IMR-90 (cell line): ENCODE data around the gene MARCHF3. TPM values are rescaled to one million over a fixed set of nuclear protein-coding genes. Genes with fewer than 3 reads are reported as not detected.

Source experiments
- ATAC-seq: fragments of 200-7000 bp; cut with Tn5 transposase; 2 replicates; pipeline ENCODE4 v1.9.1; 2020; ENCODE audit warnings: low read depth, mild to moderate bottlenecking, moderate library complexity
- Bru-seq: library from RNA; stranded (reverse); fragments of 400-500 nt; gene quantifications from one replicate; lab custom pipeline; 2021; lab: Mats Ljungman, UMichigan
- BruChase-seq, 2 experiments: library from RNA; stranded (reverse); fragments of 400-500 nt; gene quantifications; one replicate each; lab custom pipeline; 2021; lab: Mats Ljungman, UMichigan
- BruUV-seq: library from RNA; stranded (reverse); fragments of 400-500 nt; replicated peaks from 2 replicates; lab custom pipeline; 2021; lab: Mats Ljungman, UMichigan
- CTCF ChIA-PET: fragments of 300-600 bp; formaldehyde crosslinking; extraction: SDS; loops from one replicate; lab custom pipeline; 2021; ENCODE audit warnings: antibody characterized with exemption; lab: Yijun Ruan, JAX
- POLR2A ChIA-PET: fragments of 300-600 bp; sonication (Branson Sonifier 250); formaldehyde crosslinking; loops from one replicate; lab custom pipeline; 2022; ENCODE audit warnings: antibody characterized with exemption; ENCODE audit not compliant: unreplicated experiment; lab: Charles Lee
- DNase-seq: peaks from one replicate; pipeline ENCODE4 v3.0.0; 2013
- H2AFZ ChIP-seq: replicated peaks from 2 replicates; pipeline ENCODE3; 2013; ENCODE audit warnings: low read length, mild to moderate bottlenecking; ENCODE audit not compliant: poor library complexity
- H2AK5ac ChIP-seq: 2 replicates; pipeline ENCODE4 v1.6.1; 2013; ENCODE audit warnings: low read depth, low read length, inconsistent platforms
- H2AK9ac ChIP-seq: replicated peaks from 2 replicates; pipeline ENCODE3; 2013; ENCODE audit warnings: mild to moderate bottlenecking, low read depth, low read length, moderate library complexity; ENCODE audit not compliant: poor library complexity
- H2BK120ac ChIP-seq: 2 replicates; pipeline ENCODE4 v1.6.1; 2013; ENCODE audit warnings: low read depth, low read length, inconsistent platforms
- H2BK15ac ChIP-seq: 3 replicates; pipeline ENCODE4 v1.6.1; 2013; ENCODE audit warnings: low read depth, low read length, inconsistent platforms
- H2BK20ac ChIP-seq: 2 replicates; pipeline ENCODE4 v1.6.1; 2013; ENCODE audit warnings: low read depth, mild to moderate bottlenecking, inconsistent platforms, low read length, moderate library complexity
- H2BK5ac ChIP-seq: 2 replicates; pipeline ENCODE4 v1.6.1; 2013; ENCODE audit warnings: mild to moderate bottlenecking, low read depth, low read length, inconsistent platforms; ENCODE audit not compliant: poor library complexity, severe bottlenecking
- H3K14ac ChIP-seq: replicated peaks from 2 replicates; pipeline ENCODE4 v1.6.1; 2013; ENCODE audit warnings: low read depth, low read length, inconsistent platforms
- H3K18ac ChIP-seq: 2 replicates; pipeline ENCODE4 v1.6.1; 2013; ENCODE audit warnings: low read depth, low read length, control low read depth
- H3K23ac ChIP-seq: 2 replicates; pipeline ENCODE4 v1.6.1; 2013; ENCODE audit warnings: low read depth, low read length, inconsistent platforms
- H3K27ac ChIP-seq: 2 replicates; pipeline ENCODE4 v1.5.1; 2013; ENCODE audit warnings: mild to moderate bottlenecking, control low read depth, low read length; ENCODE audit not compliant: insufficient read depth
- H3K27me3 ChIP-seq: 2 replicates; pipeline ENCODE4 v1.6.1; 2013; ENCODE audit warnings: low read length; ENCODE audit not compliant: control insufficient read depth, insufficient read depth
- H3K36me3 ChIP-seq: 2 replicates; pipeline ENCODE4 v1.6.1; 2013; ENCODE audit warnings: low read length, mixed read lengths; ENCODE audit not compliant: control insufficient read depth, insufficient read depth
- H3K4ac ChIP-seq: 2 replicates; pipeline ENCODE4 v1.6.1; 2013; ENCODE audit warnings: low read depth, low read length, inconsistent platforms
- H3K4me1 ChIP-seq: 2 replicates; pipeline ENCODE4 v1.6.1; 2013; ENCODE audit warnings: low read length, mixed read lengths; ENCODE audit not compliant: control insufficient read depth, insufficient read depth
- H3K4me2 ChIP-seq: 2 replicates; pipeline ENCODE4 v1.6.1; 2013; ENCODE audit warnings: low read depth, mild to moderate bottlenecking, control low read depth, low read length, moderate library complexity
- H3K4me3 ChIP-seq: 2 replicates; pipeline ENCODE4 v1.5.1; 2013; ENCODE audit warnings: low read depth, mild to moderate bottlenecking, control low read depth, low read length, moderate library complexity; ENCODE audit not compliant: insufficient read depth
- H3K56ac ChIP-seq: 2 replicates; pipeline ENCODE4 v1.6.1; 2013; ENCODE audit warnings: low read length, inconsistent platforms; ENCODE audit not compliant: insufficient read depth; ENCODE audit errors: extremely low read depth
- H3K79me1 ChIP-seq, 2 experiments: 2 replicates each; pipeline ENCODE4 v1.6.1; 2013; ENCODE audit warnings: low read length in 2 of 2, inconsistent platforms in 1 of 2, low read depth in 1 of 2
- H3K9ac ChIP-seq: 2 replicates; pipeline ENCODE4 v1.6.1; 2013; ENCODE audit warnings: low read depth, low read length, control low read depth
- H3K9me1 ChIP-seq: 2 replicates; pipeline ENCODE4 v1.6.1; 2013; ENCODE audit warnings: low read length, inconsistent platforms; ENCODE audit not compliant: insufficient read depth
- H3K9me3 ChIP-seq: 2 replicates; pipeline ENCODE4 v1.6.1; 2013; ENCODE audit warnings: low read length; ENCODE audit not compliant: control insufficient read depth, insufficient read depth
- H4K20me1 ChIP-seq: 2 replicates; pipeline ENCODE4 v1.6.1; 2013; ENCODE audit warnings: low read length, inconsistent platforms; ENCODE audit not compliant: insufficient read depth
- H4K5ac ChIP-seq: 2 replicates; pipeline ENCODE4 v1.6.1; 2013; ENCODE audit warnings: mild to moderate bottlenecking, low read depth, low read length, control low read depth
- H4K8ac ChIP-seq, 2 experiments: 2 replicates each; pipeline ENCODE4 v1.6.1; 2013; ENCODE audit warnings: low read depth in 2 of 2, low read length in 2 of 2, control low read depth in 1 of 2, inconsistent platforms in 1 of 2
- H4K91ac ChIP-seq: 2 replicates; pipeline ENCODE4 v1.6.1; 2013; ENCODE audit warnings: low read depth, low read length, inconsistent platforms; ENCODE audit not compliant: insufficient read depth
- CEBPB ChIP-seq: IDR thresholded peaks from 2 replicates; pipeline ENCODE4 v1.6.1; 2012; ENCODE audit warnings: low read depth, low read length, improper control_type of control experiment
- CHD1 ChIP-seq: IDR thresholded peaks from 2 replicates; pipeline ENCODE4 v1.6.1; 2012; ENCODE audit warnings: low read depth, low read length, improper control_type of control experiment
- MAFK ChIP-seq: IDR thresholded peaks from 2 replicates; pipeline ENCODE4 v1.6.1; 2012; ENCODE audit warnings: low read depth, low read length, improper control_type of control experiment
- MAZ ChIP-seq: IDR thresholded peaks from 2 replicates; pipeline ENCODE4 v1.6.1; 2012; ENCODE audit warnings: low read depth, mild to moderate bottlenecking, low read length, improper control_type of control experiment, moderate library complexity, borderline replicate concordance
- MXI1 ChIP-seq: IDR thresholded peaks from 2 replicates; pipeline ENCODE4 v1.6.1; 2012; ENCODE audit warnings: low read depth, mild to moderate bottlenecking, low read length, moderate library complexity, borderline replicate concordance
- POLR2A ChIP-seq: IDR thresholded peaks from 2 replicates; pipeline ENCODE4 v1.6.1; 2012; ENCODE audit warnings: mild to moderate bottlenecking, low read depth, low read length
- RAD21 ChIP-seq: IDR thresholded peaks from 2 replicates; pipeline ENCODE4 v1.6.1; 2012; ENCODE audit warnings: low read length, improper control_type of control experiment
- SMC3 ChIP-seq: fragments of 150-350 bp; IDR thresholded peaks from 2 replicates; pipeline ENCODE4 v1.6.1; 2016; ENCODE audit warnings: low read depth, mild to moderate bottlenecking, antibody characterized with exemption, low read length, moderate library complexity
- WGBS, 2 experiments: methylation state at CpG; one replicate each; pipeline versions ENCODE4 v1.1.5 to v1.1.7; 2013; ENCODE audit warnings: missing lambda C conversion rate in 2 of 2; ENCODE audit not compliant: insufficient read length in 1 of 2; ENCODE audit errors: extremely low coverage in 2 of 2; 5-methylcytosine and 5-hydroxymethylcytosine counted together
- dilution Hi-C: fragments of 300-500 bp; cut with HindIII; formaldehyde crosslinking; loops from one replicate; pipeline ENCODE4 v1.14.3; 2018; ENCODE audit warnings: low sequenced_read_pairs; ENCODE audit not compliant: unreplicated experiment
- in situ Hi-C: fragments of 300-500 bp; cut with MboI; formaldehyde crosslinking; loops from 3 replicates; pipeline ENCODE4 v1.14.3; 2019; ENCODE audit warnings: low sequenced_read_pairs, inconsistent platforms, mixed read lengths
- intact Hi-C: fragments of 100-400 bp; cut with micrococcal nuclease; formaldehyde crosslinking; loops from 2 replicates; pipeline ENCODE4 v1.10.0; 2022
- long read RNA-seq: library from polyadenylated mRNA; unstranded; transcript quantifications from one replicate; pipeline ENCODE4 v2.0.0, GENCODE V29; 2021; ENCODE audit not compliant: unreplicated experiment
- polyA plus RNA-seq, 3 experiments: library from polyadenylated mRNA; depleted of rRNA; stranded (reverse); fragments of >200 nt; gene quantifications; 2 replicates each; pipeline ENCODE4 v1.2.3, GENCODE V29; 2012; ENCODE audit warnings: low replicate concordance in 1 of 3
- total RNA-seq: library from RNA; depleted of rRNA; stranded (reverse); fragments of >200 nt; gene quantifications from 2 replicates; pipeline ENCODE4 v1.2.3, GENCODE V29; 2012; rRNA removed
- TF ChIP-seq, protein P1 (sequence below): conservative IDR thresholded peaks from 2 replicates; pipeline ENCODE4 v1.5.1; 2012; ENCODE audit warnings: mild to moderate bottlenecking, low read depth, low read length, improper control_type of control experiment
- TF ChIP-seq, protein P2 (sequence below): fragments of 150-350 bp; IDR thresholded peaks from 2 replicates; pipeline ENCODE4 v1.6.1; 2017; ENCODE audit warnings: mild to moderate bottlenecking, antibody characterized with exemption, low read length, low read depth

The MARCHF3 gene, protein sequence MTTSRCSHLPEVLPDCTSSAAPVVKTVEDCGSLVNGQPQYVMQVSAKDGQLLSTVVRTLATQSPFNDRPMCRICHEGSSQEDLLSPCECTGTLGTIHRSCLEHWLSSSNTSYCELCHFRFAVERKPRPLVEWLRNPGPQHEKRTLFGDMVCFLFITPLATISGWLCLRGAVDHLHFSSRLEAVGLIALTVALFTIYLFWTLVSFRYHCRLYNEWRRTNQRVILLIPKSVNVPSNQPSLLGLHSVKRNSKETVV
- total RNA-seq (17.8 and 18.8 TPM in 2 replicates), polyA plus RNA-seq (2012; rRNA removed) (9.5 and 11.2 TPM in 2 replicates), Bru-seq, nascent RNA (percentile 54 among the genes with signal in this experiment), BruChase-seq, experiment 1, labeled RNA remaining after a 6-hour chase (percentile 42 among the genes with signal in this experiment), BruChase-seq, experiment 2, labeled RNA remaining after a 2-hour chase (percentile 40 among the genes with signal in this experiment)
- polyA plus RNA-seq (2012; cell fraction: cytosol; rRNA removed) = 4.8 and 7.7 TPM in 2 replicates
- 5.2 and 10.5 TPM in 2 replicates for polyA plus RNA-seq (2012; cell fraction: nucleus; rRNA removed; ENCODE audit: low replicate concordance)
- long read RNA-seq, full-length matches to known transcripts = 8 of 9 reads
- long read RNA-seq, partial matches to known transcripts = 0 of 9 reads
- long read RNA-seq, other reads (novel, unspliced or antisense) = 1 of 9 reads

DNA sequence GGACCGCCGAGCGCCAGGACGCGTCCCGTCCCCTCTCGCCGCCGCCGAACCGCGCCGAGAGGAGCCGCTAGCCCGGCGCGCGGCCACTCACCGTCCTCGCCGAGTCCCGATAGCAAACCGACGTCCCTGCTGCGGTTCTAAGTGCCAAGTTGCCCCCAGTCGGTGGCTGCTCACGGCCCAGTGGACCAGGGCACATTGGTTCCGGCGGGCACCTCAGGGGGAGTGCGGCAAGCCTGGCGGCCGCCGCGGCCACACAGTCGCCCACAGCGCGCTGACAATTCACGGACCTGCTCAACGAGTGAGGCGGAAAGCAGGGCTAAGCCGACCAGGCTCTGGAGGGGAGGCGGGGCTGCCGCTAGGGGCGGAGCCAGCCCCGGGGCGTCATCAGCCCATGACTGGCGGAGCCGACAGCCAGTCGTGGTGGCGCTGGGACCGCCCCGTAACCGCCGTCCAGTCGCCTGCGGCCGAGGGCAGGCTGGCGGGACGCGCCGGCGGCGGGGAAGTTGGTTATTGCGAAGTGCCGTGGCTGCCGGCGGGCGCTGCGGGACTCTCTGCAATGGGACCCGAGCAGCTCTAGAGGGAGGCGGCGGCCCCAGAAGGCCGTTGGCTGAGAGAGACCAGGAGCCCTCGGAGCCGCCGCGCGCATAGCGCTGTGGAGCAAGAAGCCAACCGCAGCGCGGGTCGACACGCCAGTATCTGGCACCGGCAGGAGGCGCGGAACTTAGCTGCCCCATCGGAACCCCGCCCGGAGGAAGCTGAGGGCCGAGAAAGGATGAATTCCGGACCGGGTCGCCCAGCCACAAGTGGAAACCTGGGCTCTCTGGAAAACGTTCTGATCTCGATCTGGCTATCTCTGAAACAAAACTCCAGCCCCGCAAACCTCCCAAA lies at the start of gene MARCHF3:
Gene MARCHF3 (minus strand): TSS at position 300 of the 888 bp plus-strand sequence. CDS start 112,387 bp downstream, outside the sequence.
- no TSS peak for BruUV-seq
- Histone ChIP-seq H3K27ac (peak within 1 kb of the TSS; percentile 67), H2BK5ac (peak within 1 kb of the TSS; percentile 78), H4K20me1 (no peaks in the 10 kb centered on the region), H4K8ac (peak within 1 kb of the TSS in 1 of 2 experiments; percentile 50; a peak in 1 of 4 replicates), H2AK5ac (no peak within 1 kb of the TSS), H3K27me3 (no peaks in the 10 kb centered on the region), H3K9me3 (no peaks in the 10 kb centered on the region), H3K18ac (no peak within 1 kb of the TSS), H3K79me1 (peaks cover 13 to 23% of the 10 kb centered on the region in 2 experiments; a peak in 3 of 4 replicates), H2AK9ac (peak within 1 kb of the TSS; percentile 73), H3K4me2 (peak within 1 kb of the TSS; percentile 97), H2BK15ac (no peak within 1 kb of the TSS), H3K4me3 (peak within 1 kb of the TSS; percentile 83), H2BK120ac (peak within 1 kb of the TSS; percentile 65), H3K36me3 (no peaks in the 10 kb centered on the region), H3K14ac (peak within 1 kb of the TSS; percentile 91), H2BK20ac (no peak within 1 kb of the TSS), H4K5ac (no peak within 1 kb of the TSS), H2AFZ (peak within 1 kb of the TSS; percentile 99), H3K4ac (peak within 1 kb of the TSS; percentile 75), H3K56ac (peak within 1 kb of the TSS; percentile 4; the same call in 1 of the 2 replicates), H4K91ac (peak within 1 kb of the TSS; percentile 73; the same call in 1 of the 2 replicates), H3K9me1 (peaks cover 8% of the 10 kb centered on the region; the same call in 1 of the 2 replicates), H3K9ac (peak within 1 kb of the TSS; percentile 73; the same call in 1 of the 2 replicates), H3K4me1 (peaks cover 5% of the 10 kb centered on the region), H3K23ac (peak within 1 kb of the TSS; percentile 95)
- POLR2A ChIA-PET = interaction anchor here (0.6 kb wide), 1 partner anchor 372 kb away, joined by 6 read pairs; no protein-coding TSS in a partner anchor
- WGBS, 2 experiments = 0% methylated on average over 70 of the region's 97 CpGs; no CpG with 5 or more reads in 1 of the 2 experiments
- ATAC-seq (peak; percentile 98), DNase-seq (peak; percentile 96)
- in situ Hi-C loops = no loop called here
- dilution Hi-C loops = no loop called here
- CTCF ChIA-PET = interaction anchor here (1.4 kb wide), 1 partner anchor 221 kb away, joined by 3 read pairs; no protein-coding TSS in a partner anchor
- intact Hi-C loops = loop anchor here (1.0 to 5.0 kb wide), 3 partner anchors 19 to 282 kb away; no protein-coding TSS in a partner anchor
- no peak for TF ChIP-seq MAFK
- TF ChIP-seq, protein P1, sequence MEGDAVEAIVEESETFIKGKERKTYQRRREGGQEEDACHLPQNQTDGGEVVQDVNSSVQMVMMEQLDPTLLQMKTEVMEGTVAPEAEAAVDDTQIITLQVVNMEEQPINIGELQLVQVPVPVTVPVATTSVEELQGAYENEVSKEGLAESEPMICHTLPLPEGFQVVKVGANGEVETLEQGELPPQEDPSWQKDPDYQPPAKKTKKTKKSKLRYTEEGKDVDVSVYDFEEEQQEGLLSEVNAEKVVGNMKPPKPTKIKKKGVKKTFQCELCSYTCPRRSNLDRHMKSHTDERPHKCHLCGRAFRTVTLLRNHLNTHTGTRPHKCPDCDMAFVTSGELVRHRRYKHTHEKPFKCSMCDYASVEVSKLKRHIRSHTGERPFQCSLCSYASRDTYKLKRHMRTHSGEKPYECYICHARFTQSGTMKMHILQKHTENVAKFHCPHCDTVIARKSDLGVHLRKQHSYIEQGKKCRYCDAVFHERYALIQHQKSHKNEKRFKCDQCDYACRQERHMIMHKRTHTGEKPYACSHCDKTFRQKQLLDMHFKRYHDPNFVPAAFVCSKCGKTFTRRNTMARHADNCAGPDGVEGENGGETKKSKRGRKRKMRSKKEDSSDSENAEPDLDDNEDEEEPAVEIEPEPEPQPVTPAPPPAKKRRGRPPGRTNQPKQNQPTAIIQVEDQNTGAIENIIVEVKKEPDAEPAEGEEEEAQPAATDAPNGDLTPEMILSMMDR = peak; percentile 40
- peak; percentile 95 for TF ChIP-seq POLR2A
- TF ChIP-seq RAD21 = peak; percentile 33; the same call in 1 of the 2 replicates
- TF ChIP-seq MXI1 = no peak
- no peak for TF ChIP-seq CHD1
- TF ChIP-seq MAZ = peak; percentile 17; the same call in 1 of the 2 replicates
- peak; percentile 90 for TF ChIP-seq CEBPB
- TF ChIP-seq, protein P2, sequence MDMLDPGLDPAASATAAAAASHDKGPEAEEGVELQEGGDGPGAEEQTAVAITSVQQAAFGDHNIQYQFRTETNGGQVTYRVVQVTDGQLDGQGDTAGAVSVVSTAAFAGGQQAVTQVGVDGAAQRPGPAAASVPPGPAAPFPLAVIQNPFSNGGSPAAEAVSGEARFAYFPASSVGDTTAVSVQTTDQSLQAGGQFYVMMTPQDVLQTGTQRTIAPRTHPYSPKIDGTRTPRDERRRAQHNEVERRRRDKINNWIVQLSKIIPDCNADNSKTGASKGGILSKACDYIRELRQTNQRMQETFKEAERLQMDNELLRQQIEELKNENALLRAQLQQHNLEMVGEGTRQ = no peak
- TF ChIP-seq SMC3 = peak; percentile 28; the same call in 1 of the 2 replicates
